HK-2 (cell line): ENCODE results near the gene GRID2.

Experiments used
- DNase-seq: peaks from one replicate; pipeline ENCODE4 v3.0.0-alpha.2; 2018; ENCODE audit not compliant: unreplicated experiment

GRID2 gene

GRCh38 chr4:92679149-92679548, 375.4 kb downstream of the GRID2 start:
- DNase-seq: no peak

- no peak for DNase-seq
Measured at GRCh38 chr4:92714640-92715039, 410.9 kb downstream of the GRID2 start.

GRCh38 chr4:92733231-92733630, 429.5 kb downstream of the GRID2 start:
- no peak for DNase-seq

- DNase-seq: no peak
Measured at GRCh38 chr4:92735025-92735665, 431.4 kb downstream of the GRID2 start.

- no peak for DNase-seq
Measured at GRCh38 chr4:92760433-92760832, 456.7 kb downstream of the GRID2 start.

- DNase-seq: no peak
Measured at GRCh38 chr4:92776080-92776479, 472.3 kb downstream of the GRID2 start.

- DNase-seq: no peak
Measured at GRCh38 chr4:92789741-92790140, 486.0 kb downstream of the GRID2 start.

- no peak for DNase-seq
Measured at GRCh38 chr4:92791871-92792440, 488.2 kb downstream of the GRID2 start.

- DNase-seq: no peak
Measured at GRCh38 chr4:92809381-92809780, 505.6 kb downstream of the GRID2 start.

GRCh38 chr4:92812652-92813051, 508.9 kb downstream of the GRID2 start:
- DNase-seq: no peak

GRCh38 chr4:92814677-92815076, 510.9 kb downstream of the GRID2 start:
- no peak for DNase-seq

- DNase-seq: no peak
Measured at GRCh38 chr4:92825256-92825655, 521.5 kb downstream of the GRID2 start.

- DNase-seq: no peak
Measured at GRCh38 chr4:92825791-92826190, 522.0 kb downstream of the GRID2 start.

GRCh38 chr4:92830771-92831170, 527.0 kb downstream of the GRID2 start:
- no peak for DNase-seq

- DNase-seq: no peak
Measured at GRCh38 chr4:92840880-92841279, 537.1 kb downstream of the GRID2 start.

- DNase-seq: no peak
Measured at GRCh38 chr4:92843784-92844183, 540.0 kb downstream of the GRID2 start.

- no peak for DNase-seq
Measured at GRCh38 chr4:92847026-92847425, 543.3 kb downstream of the GRID2 start.

- no peak for DNase-seq
Measured at GRCh38 chr4:92862509-92862908, 558.7 kb downstream of the GRID2 start.

- no peak for DNase-seq
Measured at GRCh38 chr4:92864096-92864495, 560.3 kb downstream of the GRID2 start.

GRCh38 chr4:92872604-92873003, 568.8 kb downstream of the GRID2 start:
- no peak for DNase-seq

GRCh38 chr4:92885632-92886031, 581.9 kb downstream of the GRID2 start:
- DNase-seq: no peak

- DNase-seq: no peak
Measured at GRCh38 chr4:92952426-92952825, 648.7 kb downstream of the GRID2 start.

GRCh38 chr4:92952897-92953296, 649.1 kb downstream of the GRID2 start:
- no peak for DNase-seq

- no peak for DNase-seq
Measured at GRCh38 chr4:92953462-92953861, 649.7 kb downstream of the GRID2 start.
